Kidney (tissue), 14 donors: ENCODE data around the gene IFNL2. TPM values are rescaled to one million over a fixed set of nuclear protein-coding genes. Genes with fewer than 3 reads are reported as not detected.

Experiments used
- DNase-seq, 5 donors: peaks; one replicate each; pipeline ENCODE4 v3.0.0-alpha.2; 2013 to 2020
- FAIRE-seq: peaks from 2 replicates; lab custom pipeline; 2012; peaks lifted over from hg19 to GRCh38; lab: Jason Lieb, UNC
- H3K27ac ChIP-seq, 2 donors: one replicate each; pipeline ENCODE4 v1.7.0; 2013; ENCODE audit warnings: low read depth in 2 of 2, low read length in 2 of 2, inconsistent platforms in 1 of 2
- H3K27me3 ChIP-seq: one replicate; pipeline ENCODE4 v1.7.1; 2013; ENCODE audit warnings: low read length, inconsistent platforms; ENCODE audit not compliant: control insufficient read depth, insufficient read depth
- H3K36me3 ChIP-seq, 3 donors: one replicate each; pipeline versions ENCODE4 v1.7.0 to v1.7.1; 2013; ENCODE audit warnings: low read length in 3 of 3, control low read depth in 1 of 3, inconsistent platforms in 1 of 3; ENCODE audit not compliant: insufficient read depth in 3 of 3, control insufficient read depth in 2 of 3
- H3K4me1 ChIP-seq, 3 donors: one replicate each; pipeline versions ENCODE4 v1.7.0 to v1.7.1; 2013; ENCODE audit warnings: low read length in 3 of 3, inconsistent platforms in 1 of 3, low read depth in 1 of 3; ENCODE audit not compliant: control insufficient read depth in 2 of 3, insufficient read depth in 2 of 3
- H3K4me3 ChIP-seq, 3 donors: one replicate each; pipeline versions ENCODE4 v1.7.0 to v1.8.1; 2013; ENCODE audit warnings: low read length in 3 of 3, control low read depth in 1 of 3, inconsistent platforms in 1 of 3
- H3K9ac ChIP-seq, 3 donors: one replicate each; pipeline versions ENCODE4 v1.7.0 to v1.7.1; 2013; ENCODE audit warnings: low read length in 3 of 3, control low read depth in 1 of 3, inconsistent platforms in 1 of 3
- H3K9me3 ChIP-seq, 3 donors: one replicate each; pipeline versions ENCODE4 v1.7.0 to v1.7.1; 2013; ENCODE audit warnings: low read length in 3 of 3, control low read depth in 1 of 3, inconsistent platforms in 1 of 3; ENCODE audit not compliant: control insufficient read depth in 2 of 3, insufficient read depth in 1 of 3
- CTCF ChIP-seq: IDR thresholded peaks from 3 replicates; pipeline ENCODE4 v1.5.1; 2012; ENCODE audit warnings: mild to moderate bottlenecking, moderate library complexity, borderline replicate concordance; ENCODE audit not compliant: insufficient read depth; ENCODE audit errors: extremely low read depth
- intact Hi-C: fragments of 100-400 bp; cut with DNase I; formaldehyde crosslinking; loops from one replicate; pipeline ENCODE4 v1.11.1; 2022
- polyA plus RNA-seq: library from polyadenylated mRNA; stranded (reverse); fragments of 350-450 nt; fragmentation: Illumina TruSeq; extraction: RNeasy Lipid Tissue Mini Kit (QIAGEN cat#74804); gene quantifications from one replicate; pipeline ENCODE4 v1.2.3, GENCODE V29; 2014; ENCODE audit warnings: low read depth, low replicate concordance; ENCODE audit not compliant: insufficient read depth
- total RNA-seq: library from RNA; stranded (reverse); fragmentation: NEBNext Ultra II Directional; extraction: Animal tissue kit (Norgen Biotek cat#: 25700); gene quantifications from one replicate; pipeline ENCODE4 v1.2.1, GENCODE V29; 2021
- donor health status: control.
- donor health status: control.
- donor health status: control.
- donor health status: control.
- donor health status: control.
- donor health status: DM: yes; HTN: yes; CAD: no.
- donor health status: Normal renal cell carcinoma (clear cell type).

Gene IFNL2
- total and polyA plus RNA-seq, 2 donors from 2014 or later: not detected

- Histone ChIP-seq H3K27me3 (no peaks in the 10 kb centered on the region), H3K9ac (no peak overlapping the region), H3K36me3 (no peaks in the 10 kb centered on the region), H3K4me3 (no peak overlapping the region), H3K9me3 (no peaks in the 10 kb centered on the region), H3K4me1 (no peaks in the 10 kb centered on the region), H3K27ac (no peak overlapping the region)
- DNase-seq: peak in 1 of 5 donors; percentile 73
- intact Hi-C loops: no loop called here
- no peak for TF ChIP-seq CTCF
- FAIRE-seq: no peak
Observed at GRCh38 chr19:39314016-39314728, 46.0 kb downstream of the IFNL2 start.

GRCh38 chr19:39315933-39316332, 47.7 kb downstream of the IFNL2 start:
- no peak for TF ChIP-seq CTCF
- FAIRE-seq: no peak
- no peak overlapping the region for H3K4me3 ChIP-seq

GRCh38 chr19:39316627-39317321, 48.6 kb downstream of the IFNL2 start:
- H3K9me3 ChIP-seq: no peaks in the 10 kb centered on the region
- TF ChIP-seq CTCF: no peak
- no peak overlapping the region for H3K9ac ChIP-seq
- DNase-seq (peak in 1 of 5 donors; percentile 36), FAIRE-seq (no peak)
- H3K27me3 ChIP-seq: no peaks in the 10 kb centered on the region
- H3K27ac ChIP-seq: no peak overlapping the region
- H3K4me3 ChIP-seq: no peak overlapping the region
- no peaks in the 10 kb centered on the region for H3K36me3 ChIP-seq
- peaks cover 0 to 5% (median 0%) of the 10 kb centered on the region in 3 donors for H3K4me1 ChIP-seq
- intact Hi-C loops: no loop called here

More at GRCh38 chr19:39315933-39316332, 47.7 kb downstream of the IFNL2 start:
- H3K36me3 ChIP-seq: no peaks in the 10 kb centered on the region
- no peaks in the 10 kb centered on the region for H3K27me3 ChIP-seq
- H3K9ac ChIP-seq: no peak overlapping the region
- no peak overlapping the region for H3K27ac ChIP-seq
- H3K9me3 ChIP-seq: no peaks in the 10 kb centered on the region
- DNase-seq: no peak
- intact Hi-C loops: no loop called here
- peaks cover 0 to 5% (median 0%) of the 10 kb centered on the region in 3 donors for H3K4me1 ChIP-seq
